GM23338 (cell line): Measurements from ENCODE around the gene MLST8. TPM values are rescaled to one million over a fixed set of nuclear protein-coding genes. Genes with fewer than 3 reads are reported as not detected.

Experiments used
- ATAC-seq: fragments of 200-7000 bp; cut with Tn5 transposase; 3 replicates; pipeline ENCODE4 v1.9.1; 2020
- DNase-seq: peaks from one replicate; pipeline ENCODE4 v3.0.0-alpha.2; 2015; ENCODE audit warnings: low spot score
- H2AFZ ChIP-seq: fragments of 200-600 bp; sonication (generic); 2 replicates; pipeline ENCODE4 v1.8.0; 2016; ENCODE audit warnings: antibody characterized with exemption, mild to moderate bottlenecking, moderate library complexity
- H3F3A ChIP-seq: fragments of 200-600 bp; sonication (generic); replicated peaks from 2 replicates; pipeline ENCODE4 v1.8.0; 2017; ENCODE audit warnings: antibody characterized with exemption, mixed run types, low read depth
- H3K27ac ChIP-seq: fragments of 200-600 bp; sonication (generic); 2 replicates; pipeline ENCODE4 v1.6.1; 2016; ENCODE audit warnings: low read depth
- H3K27me3 ChIP-seq: fragments of 200-600 bp; sonication (generic); 2 replicates; pipeline ENCODE4 v1.8.0; 2016; ENCODE audit warnings: mild to moderate bottlenecking, mixed run types, moderate library complexity; ENCODE audit not compliant: insufficient read depth
- H3K36me3 ChIP-seq: fragments of 200-600 bp; sonication (generic); 2 replicates; pipeline ENCODE4 v1.8.0; 2016; ENCODE audit warnings: mild to moderate bottlenecking; ENCODE audit not compliant: insufficient read depth
- H3K4me1 ChIP-seq: fragments of 200-600 bp; sonication (generic); 2 replicates; pipeline ENCODE4 v1.8.0; 2016; ENCODE audit warnings: mild to moderate bottlenecking, moderate library complexity; ENCODE audit not compliant: insufficient read depth
- H3K4me2 ChIP-seq: fragments of 200-600 bp; sonication (generic); 2 replicates; pipeline ENCODE4 v1.7.1; 2017; ENCODE audit warnings: mixed run types
- H3K4me3 ChIP-seq: fragments of 200-600 bp; sonication (generic); 2 replicates; pipeline ENCODE4 v1.6.1; 2016; ENCODE audit warnings: mixed run types
- H3K79me2 ChIP-seq: fragments of 200-600 bp; sonication (generic); replicated peaks from 2 replicates; pipeline ENCODE4 v1.8.0; 2017; ENCODE audit warnings: mild to moderate bottlenecking; ENCODE audit not compliant: insufficient read depth
- H3K9me2 ChIP-seq: fragments of 200-600 bp; sonication (generic); 2 replicates; pipeline ENCODE4 v1.8.0; 2017; ENCODE audit not compliant: insufficient read depth
- H4K20me1 ChIP-seq: fragments of 200-600 bp; sonication (generic); replicated peaks from 2 replicates; pipeline ENCODE4 v1.8.0; 2017; ENCODE audit warnings: mild to moderate bottlenecking; ENCODE audit not compliant: insufficient read depth
- H3K27ac Mint-ChIP-seq: 2 replicates; pipeline ENCODE4 v1.8.0; 2020; ENCODE audit warnings: inconsistent platforms, mild to moderate bottlenecking, moderate library complexity, mixed read lengths
- H3K27me3 Mint-ChIP-seq: 3 replicates; pipeline ENCODE4 v1.8.0; 2022; ENCODE audit warnings: low read depth, mild to moderate bottlenecking, moderate library complexity, mixed read lengths, inconsistent platforms; ENCODE audit not compliant: insufficient read depth, poor library complexity
- H3K36me3 Mint-ChIP-seq: 3 replicates; pipeline ENCODE4 v1.8.0; 2021; ENCODE audit warnings: low read depth, mild to moderate bottlenecking, inconsistent platforms, moderate library complexity, mixed read lengths
- H3K4me1 Mint-ChIP-seq: 3 replicates; pipeline ENCODE4 v1.8.0; 2020; ENCODE audit warnings: mild to moderate bottlenecking, inconsistent platforms, mixed read lengths
- H3K4me3 Mint-ChIP-seq: 3 replicates; pipeline ENCODE4 v1.8.0; 2021; ENCODE audit warnings: moderate library complexity, mild to moderate bottlenecking, inconsistent platforms, mixed read lengths
- H3K9me3 Mint-ChIP-seq: 3 replicates; pipeline ENCODE4 v1.8.0; 2020; ENCODE audit warnings: moderate library complexity, mild to moderate bottlenecking, inconsistent platforms, mixed read lengths
- CREB1 ChIP-seq: fragments of 250-450 bp; sonication (Bioruptor Pico); IDR thresholded peaks from 2 replicates; pipeline ENCODE4 v1.5.0; 2020; ENCODE audit warnings: low read depth, mild to moderate bottlenecking, moderate library complexity
- ETS1 ChIP-seq: IDR thresholded peaks from 2 replicates; pipeline ENCODE4 v1.6.1; 2016; ENCODE audit warnings: antibody characterized with exemption
- NANOG ChIP-seq: IDR thresholded peaks from 2 replicates; pipeline ENCODE4 v1.6.1; 2016; ENCODE audit warnings: antibody characterized with exemption, borderline replicate concordance
- REST ChIP-seq: IDR thresholded peaks from one replicate; pipeline ENCODE4 v1.6.1; 2018; ENCODE audit warnings: antibody characterized with exemption; ENCODE audit not compliant: unreplicated experiment
- ZNF114 ChIP-seq: fragments of 250-450 bp; sonication (Bioruptor Pico); IDR thresholded peaks from 2 replicates; pipeline ENCODE4 v1.5.0; 2020; ENCODE audit warnings: mild to moderate bottlenecking, moderate library complexity
- ZNF462 ChIP-seq: fragments of 250-450 bp; sonication (Bioruptor Pico); IDR thresholded peaks from 2 replicates; pipeline ENCODE4 v1.5.0; 2020; ENCODE audit warnings: mild to moderate bottlenecking, moderate library complexity
- polyA plus RNA-seq: library from polyadenylated mRNA; unstranded; fragments of >200 nt; fragmentation: Nextera tagmentation; extraction: Ambion mirVana; gene quantifications from 2 replicates; pipeline ENCODE4 v1.2.1, GENCODE V29; 2016
- total RNA-seq: library from RNA; depleted of rRNA; stranded (reverse); fragments of >200 nt; shearing (Covaris generic); gene quantifications from 2 replicates; pipeline ENCODE4 v1.2.3, GENCODE V29; 2014

The MLST8 gene
- total and polyA plus RNA-seq, 2 experiments from 2014 or later, result 58.8 to 138 TPM

- no peaks in the 10 kb centered on the region for H3K4me1 Mint-ChIP-seq
- DNase-seq (no peak), ATAC-seq (no peak)
- H3K27me3 Mint-ChIP-seq, result peaks cover 8% of the 10 kb centered on the region
- Histone ChIP-seq H3K36me3 (peaks cover 4% of the 10 kb centered on the region; the same call in 1 of the 2 replicates), H3K79me2 (peaks cover 11% of the 10 kb centered on the region), H3F3A (peaks cover 8% of the 10 kb centered on the region), H3K27me3 (no peaks in the 10 kb centered on the region), H3K4me2 (no peak overlapping the region), H4K20me1 (peaks cover 4% of the 10 kb centered on the region), H3K27ac (no peak overlapping the region), H3K4me1 (no peaks in the 10 kb centered on the region), H2AFZ (no peak overlapping the region), H3K9me2 (no peaks in the 10 kb centered on the region), H3K4me3 (no peak overlapping the region)
- TF ChIP-seq NANOG (no peak), REST (no peak), ZNF114 (CRISPR knock-in tag) (no peak), ETS1 (no peak), ZNF462 (no peak), CREB1 (CRISPR knock-in tag) (no peak)
- H3K9me3 Mint-ChIP-seq, result no peaks in the 10 kb centered on the region
- no peak overlapping the region for H3K4me3 Mint-ChIP-seq
- H3K27ac Mint-ChIP-seq, result no peak overlapping the region
- peaks cover 57% of the 10 kb centered on the region for H3K36me3 Mint-ChIP-seq
Measured at GRCh38 chr16:2243781-2244180, 38.5 kb downstream of the MLST8 start.
